DOHH2 (cell line): ENCODE results near the gene NAV2.

Experiments used
- H3F3A ChIP-seq: fragments of 200-600 bp; sonication (generic), shearing (Covaris generic); 2 replicates; pipeline ENCODE4 v1.6.0; 2016; ENCODE audit warnings: antibody characterized with exemption, mild to moderate bottlenecking; ENCODE audit not compliant: control insufficient read depth, insufficient read depth
- H3K27ac ChIP-seq: fragments of 200-600 bp; sonication (generic); 2 replicates; pipeline ENCODE4 v1.5.1; 2014; ENCODE audit warnings: low read depth, mild to moderate bottlenecking, low read length, moderate library complexity
- H3K27me3 ChIP-seq: fragments of 200-600 bp; sonication (generic); 2 replicates; pipeline ENCODE4 v1.6.1; 2014; ENCODE audit warnings: mild to moderate bottlenecking, low read length, mixed read lengths; ENCODE audit not compliant: control insufficient read depth
- H3K36me3 ChIP-seq: fragments of 200-600 bp; sonication (generic); 2 replicates; pipeline ENCODE4 v1.6.1; 2014; ENCODE audit warnings: mild to moderate bottlenecking, low read length, moderate library complexity, mixed read lengths; ENCODE audit not compliant: control insufficient read depth
- H3K4me1 ChIP-seq: fragments of 200-600 bp; sonication (generic); 2 replicates; pipeline ENCODE4 v1.6.1; 2014; ENCODE audit warnings: mild to moderate bottlenecking, low read length, mixed read lengths; ENCODE audit not compliant: control insufficient read depth
- H3K4me2 ChIP-seq: fragments of 200-600 bp; sonication (generic); 2 replicates; pipeline ENCODE4 v1.6.0; 2014; ENCODE audit warnings: mild to moderate bottlenecking, low read length, moderate library complexity
- H3K4me3 ChIP-seq: fragments of 200-600 bp; sonication (generic); 2 replicates; pipeline ENCODE4 v1.5.1; 2014; ENCODE audit warnings: mild to moderate bottlenecking, low read length, mixed read lengths
- H3K79me2 ChIP-seq: fragments of 200-600 bp; sonication (generic); 2 replicates; pipeline ENCODE4 v1.6.1; 2014; ENCODE audit warnings: mild to moderate bottlenecking, low read length, mixed read lengths; ENCODE audit not compliant: control insufficient read depth
- H3K9me2 ChIP-seq: fragments of 200-600 bp; sonication (generic); replicated peaks from 2 replicates; pipeline ENCODE4 v1.6.1; 2014; ENCODE audit warnings: mild to moderate bottlenecking, low read length, mixed read lengths; ENCODE audit not compliant: control insufficient read depth
- H3K9me3 ChIP-seq: fragments of 200-600 bp; sonication (generic); 2 replicates; pipeline ENCODE4 v1.6.1; 2014; ENCODE audit warnings: antibody characterized with exemption, low read length, mixed read lengths; ENCODE audit not compliant: control insufficient read depth, insufficient read depth
- H4K20me1 ChIP-seq: fragments of 200-600 bp; sonication (generic); 2 replicates; pipeline ENCODE4 v1.6.0; 2014; ENCODE audit warnings: low read depth, mild to moderate bottlenecking, antibody characterized with exemption, low read length, moderate library complexity; ENCODE audit not compliant: control insufficient read depth, insufficient read depth
- CTCF ChIP-seq: fragments of 200-600 bp; sonication (generic); IDR thresholded peaks from one replicate; pipeline ENCODE4 v1.5.1; 2014; ENCODE audit warnings: antibody characterized with exemption, mild to moderate bottlenecking, low read depth, low read length; ENCODE audit not compliant: poor library complexity, severe bottlenecking
- EZH2phosphoT487 ChIP-seq: fragments of 200-600 bp; sonication (generic); IDR thresholded peaks from 2 replicates; pipeline ENCODE4 v1.6.1; 2017; ENCODE audit warnings: borderline replicate concordance, mild to moderate bottlenecking, antibody characterized with exemption, low read length, moderate library complexity, mixed read lengths

NAV2 gene

GRCh38 chr11:19867064-19867463 is 154.4 kb downstream of the NAV2 start:
- no peak overlapping the region for H3K4me2 ChIP-seq
- H3K4me3 ChIP-seq, result no peak overlapping the region
- no peaks in the 10 kb centered on the region for H3K4me1 ChIP-seq
- TF ChIP-seq EZH2phosphoT487, result no peak
- no peak for TF ChIP-seq CTCF
- H3K36me3 ChIP-seq, result no peaks in the 10 kb centered on the region
- no peaks in the 10 kb centered on the region for H3K79me2 ChIP-seq
- H3K9me2 ChIP-seq, result no peaks in the 10 kb centered on the region
- H3K27ac ChIP-seq, result no peak overlapping the region
- no peaks in the 10 kb centered on the region for H4K20me1 ChIP-seq
- H3K9me3 ChIP-seq, result no peaks in the 10 kb centered on the region
- no peaks in the 10 kb centered on the region for H3K27me3 ChIP-seq
- H3F3A ChIP-seq, result no peaks in the 10 kb centered on the region

GRCh38 chr11:19868281-19868821 is 155.7 kb downstream of the NAV2 start:
- no peaks in the 10 kb centered on the region for H3K9me3 ChIP-seq
- H3K27me3 ChIP-seq, result 0 out of 2 replicates have a peak, but pooled peaks cover under 1% of the 10 kb centered on the region
- H3K4me2 ChIP-seq, result no peak overlapping the region
- H4K20me1 ChIP-seq, result no peaks in the 10 kb centered on the region
- no peaks in the 10 kb centered on the region for H3K36me3 ChIP-seq
- H3K4me1 ChIP-seq, result no peaks in the 10 kb centered on the region
- TF ChIP-seq EZH2phosphoT487 (no peak), CTCF (no peak)
- no peaks in the 10 kb centered on the region for H3K79me2 ChIP-seq
- H3K9me2 ChIP-seq, result no peaks in the 10 kb centered on the region
- H3K27ac ChIP-seq, result no peak overlapping the region
- H3K4me3 ChIP-seq, result no peak overlapping the region
- no peaks in the 10 kb centered on the region for H3F3A ChIP-seq

- H3K4me1 ChIP-seq, result no peaks in the 10 kb centered on the region
- H3F3A ChIP-seq, result no peaks in the 10 kb centered on the region
- no peaks in the 10 kb centered on the region for H3K36me3 ChIP-seq
- H4K20me1 ChIP-seq, result no peaks in the 10 kb centered on the region
- no peaks in the 10 kb centered on the region for H3K79me2 ChIP-seq
- H3K27me3 ChIP-seq, result peaks cover 3% of the 10 kb centered on the region; the same call in 1 of the 2 replicates
- TF ChIP-seq CTCF (no peak), EZH2phosphoT487 (no peak)
- no peaks in the 10 kb centered on the region for H3K9me3 ChIP-seq
- no peaks in the 10 kb centered on the region for H3K9me2 ChIP-seq
- H3K4me3 ChIP-seq, result no peak overlapping the region
- H3K4me2 ChIP-seq, result no peak overlapping the region
- no peak overlapping the region for H3K27ac ChIP-seq
Measured at GRCh38 chr11:19868871-19869270, 156.2 kb downstream of the NAV2 start.
